ENCODE data around the gene GPBP1.
"Not testable (repeated sequence)": the region's sequence is repeated elsewhere in the genome, so short reads cannot be mapped to it uniquely, and the experiment has no call there.

The GPBP1 gene

DNA sequence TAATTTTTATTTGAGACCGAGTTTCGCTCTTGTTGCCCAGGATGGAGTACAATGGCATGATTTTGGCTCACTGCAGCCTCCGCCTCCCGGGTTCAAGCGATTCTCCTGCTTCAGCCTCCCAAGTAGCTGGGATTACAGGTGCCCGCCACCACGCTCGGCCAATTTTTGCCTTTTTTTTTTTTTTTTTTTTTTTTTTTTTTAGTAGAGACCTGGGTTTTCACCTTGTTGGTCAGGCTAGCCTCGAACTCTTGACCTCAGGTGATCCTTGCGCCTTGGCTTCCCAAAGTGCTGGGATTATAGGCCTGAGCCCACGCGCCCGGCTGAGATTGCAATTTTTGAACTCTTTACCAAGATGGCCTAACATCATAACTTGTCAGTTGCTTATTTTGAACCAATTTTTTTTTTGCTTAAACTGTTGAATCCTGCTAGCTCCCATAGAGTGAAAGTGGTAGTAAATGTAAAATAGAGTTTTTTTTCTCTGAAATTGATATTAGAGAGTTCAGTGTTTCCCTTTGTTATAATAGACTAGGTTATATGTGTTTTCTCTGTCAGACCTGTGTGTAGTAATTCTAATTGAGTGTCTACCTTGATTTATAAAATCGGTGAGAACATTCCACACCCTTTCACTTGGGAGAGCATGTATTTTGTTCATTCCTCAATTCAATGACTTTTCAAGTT lies 3.8 kb downstream of the GPBP1 start:
- no peak for DNase-seq

DNA sequence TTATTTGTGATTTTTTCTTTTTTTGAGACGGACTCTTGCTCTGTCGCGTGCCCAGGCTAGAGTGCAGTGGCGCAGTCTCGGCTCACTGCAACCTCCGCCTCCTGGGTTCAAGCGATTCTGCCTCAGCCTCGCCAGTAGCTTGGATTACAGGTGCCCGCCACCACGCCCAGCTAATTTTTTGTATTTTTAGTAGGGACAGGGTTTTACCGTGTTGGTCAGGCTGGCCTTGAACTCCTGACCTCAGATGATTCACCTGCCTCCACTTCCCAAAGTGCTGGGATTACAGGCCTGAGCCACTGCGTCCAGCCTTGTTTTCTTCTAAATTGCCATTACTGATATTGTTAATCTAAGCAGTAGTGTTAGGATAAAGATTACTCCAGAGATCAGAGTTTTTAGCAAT lies 4.4 kb downstream of the GPBP1 start:
- DNase-seq = not testable (repeated sequence)

DNA sequence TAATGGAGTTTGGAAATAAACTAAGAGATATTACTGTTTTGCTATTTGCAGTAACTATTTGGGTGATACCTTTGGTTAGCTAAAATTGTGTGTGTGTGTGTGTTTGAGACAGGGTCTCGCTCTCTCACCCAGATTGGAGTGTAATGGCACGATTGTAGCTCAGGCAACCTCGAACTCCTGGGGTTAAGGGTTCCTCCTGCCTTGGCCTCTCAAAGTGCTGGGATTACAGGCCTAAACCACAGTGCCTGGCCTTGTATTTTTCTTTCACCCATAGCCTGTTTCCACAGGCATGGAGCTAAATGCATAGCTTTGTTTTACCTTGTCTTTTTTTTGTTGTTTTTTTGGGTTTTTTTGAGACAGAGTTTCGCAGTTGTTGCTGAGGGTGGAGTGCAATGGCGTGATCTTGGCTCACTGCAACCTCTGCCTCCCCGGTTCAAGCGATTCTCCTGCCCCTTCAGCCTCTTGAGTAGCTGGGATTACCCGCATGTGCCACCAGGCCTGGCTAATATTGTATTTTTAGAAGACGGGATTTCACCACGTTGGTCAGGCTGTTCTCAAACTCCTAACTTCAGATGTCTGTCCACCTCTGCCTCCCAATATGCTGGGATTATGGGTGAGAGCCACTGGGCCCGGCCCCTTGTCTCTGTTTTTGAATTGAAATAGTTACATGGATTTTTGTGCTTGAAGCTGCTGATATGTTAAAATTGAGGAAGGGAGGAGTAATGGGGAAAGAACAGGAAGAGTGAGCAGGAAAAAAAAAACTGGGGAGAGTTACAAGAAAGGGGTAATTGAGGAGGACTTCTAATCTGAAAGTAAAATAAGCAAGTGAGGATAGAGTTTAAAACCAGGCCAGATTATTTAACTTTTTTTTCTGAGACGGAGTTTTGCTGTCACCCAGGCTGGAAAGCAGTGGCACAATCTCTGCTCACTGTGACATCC lies 5.7 kb downstream of the GPBP1 start:
- no peak for DNase-seq

DNA sequence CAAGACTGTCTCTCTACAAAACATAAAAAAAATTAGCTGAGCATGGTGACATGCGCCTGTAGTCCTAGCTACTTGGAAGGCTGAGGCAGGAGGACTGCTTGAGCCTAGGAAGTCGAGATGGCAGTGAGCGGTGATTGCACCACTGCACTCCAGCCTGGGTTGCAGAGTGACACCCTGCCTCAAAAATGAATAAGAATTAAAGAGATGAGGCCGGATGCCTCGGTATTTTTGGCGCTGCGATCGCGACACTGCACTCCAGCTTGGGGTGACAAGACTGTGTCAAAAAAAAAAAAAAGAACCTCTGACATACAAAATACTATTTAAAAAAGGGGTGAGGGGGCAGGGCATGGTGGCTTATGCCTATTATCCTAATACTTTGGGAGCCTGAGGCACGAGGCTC lies 7.3 kb downstream of the GPBP1 start:
- DNase-seq = no peak

DNA sequence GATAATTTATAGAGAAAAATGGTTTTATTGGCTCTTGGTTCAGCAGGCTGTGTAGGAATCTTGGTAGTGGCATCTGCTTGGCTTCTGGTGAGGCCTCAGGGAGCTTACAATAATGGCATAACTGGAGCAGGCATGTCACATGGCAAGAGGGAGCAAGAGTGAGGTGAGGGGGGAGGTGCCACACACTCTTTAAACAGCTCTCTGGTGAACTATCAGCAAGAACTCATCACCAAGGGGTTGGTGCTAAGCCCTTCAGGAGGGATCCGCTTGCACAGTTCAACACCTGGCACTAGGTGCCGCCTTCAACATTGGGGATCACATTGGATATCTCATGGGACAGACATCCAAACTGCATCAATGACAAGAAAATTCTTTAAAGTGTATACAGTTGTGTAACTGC lies 10.5 kb downstream of the GPBP1 start:
- DNase-seq = no peak

DNA sequence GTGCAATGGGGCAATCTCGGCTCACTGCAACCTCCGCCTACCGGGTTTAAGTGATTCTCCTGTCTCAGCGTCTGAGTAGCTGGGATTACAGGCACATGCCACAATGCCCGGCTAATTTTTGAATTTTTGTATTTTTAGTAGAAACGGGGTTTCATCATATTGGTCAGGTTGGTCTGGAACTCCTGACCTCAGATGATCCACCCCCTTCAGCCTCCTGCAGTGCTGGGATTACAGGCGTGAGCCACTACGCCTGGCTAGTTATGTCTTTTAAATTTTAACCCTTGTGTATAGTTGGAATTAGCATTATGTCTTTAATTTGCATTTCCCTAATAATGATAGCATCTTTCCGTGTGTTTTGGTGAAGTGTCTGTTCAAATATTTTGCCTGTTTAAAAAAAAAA lies 11.5 kb downstream of the GPBP1 start:
- no peak for DNase-seq

DNA sequence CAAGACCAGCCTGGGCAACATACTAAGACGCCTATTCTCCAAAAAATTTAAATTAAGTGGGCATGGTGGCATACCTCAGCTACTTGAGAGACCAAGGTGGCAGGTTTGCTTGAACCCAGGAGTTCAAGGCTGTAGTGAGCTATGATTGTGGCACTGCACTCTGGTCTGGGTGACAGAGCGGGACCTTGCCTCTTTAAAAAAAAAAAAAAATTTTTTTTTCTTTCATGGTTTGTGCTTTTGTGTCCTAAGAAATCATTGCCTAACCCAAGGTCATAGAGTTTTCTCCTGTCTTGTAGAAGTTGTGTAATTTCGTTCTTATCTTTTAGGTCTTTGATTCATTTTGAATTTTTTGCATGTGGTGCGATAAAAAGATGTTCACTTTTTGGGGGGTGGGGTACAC lies 12.3 kb downstream of the GPBP1 start:
- DNase-seq = no peak

DNA sequence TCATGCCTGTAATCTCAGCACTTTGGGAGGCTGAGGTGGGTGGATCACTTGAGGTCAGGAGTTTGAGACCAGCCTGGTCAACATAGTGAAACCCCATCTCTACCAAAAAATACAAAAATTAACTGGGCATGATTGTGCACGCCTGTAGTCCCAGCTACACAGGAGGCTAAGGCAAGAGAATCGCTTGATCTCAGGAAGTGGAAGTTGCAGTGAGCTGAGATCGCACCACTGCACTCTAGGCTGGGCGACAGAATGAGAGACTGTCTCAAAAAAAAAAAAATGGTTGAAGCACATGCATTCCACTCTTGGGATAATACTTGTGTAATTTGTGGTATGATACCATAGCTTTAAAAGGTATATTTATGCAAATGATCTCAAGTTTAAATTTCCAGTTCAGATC lies 14.1 kb downstream of the GPBP1 start:
- DNase-seq = not testable (repeated sequence)

DNA sequence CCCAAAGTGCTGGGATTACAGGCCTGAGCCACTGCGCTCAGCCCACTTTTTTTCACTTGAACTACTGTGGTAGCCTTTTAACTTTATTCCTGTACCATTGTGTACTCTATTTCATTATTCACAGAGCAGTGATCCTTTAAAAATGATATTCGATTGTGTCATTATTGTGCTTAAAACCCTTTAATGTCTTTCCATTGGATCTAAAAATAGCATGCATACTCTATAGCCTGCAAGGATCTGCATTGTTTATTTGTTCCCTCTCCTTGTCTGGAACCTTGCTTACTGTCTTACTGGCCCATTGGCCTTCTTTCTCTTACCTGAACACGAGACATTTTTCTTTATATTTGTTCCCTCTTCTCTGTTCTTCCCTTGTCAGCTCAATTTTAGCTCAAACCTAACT lies 15.7 kb downstream of the GPBP1 start:
- no peak for DNase-seq

DNA sequence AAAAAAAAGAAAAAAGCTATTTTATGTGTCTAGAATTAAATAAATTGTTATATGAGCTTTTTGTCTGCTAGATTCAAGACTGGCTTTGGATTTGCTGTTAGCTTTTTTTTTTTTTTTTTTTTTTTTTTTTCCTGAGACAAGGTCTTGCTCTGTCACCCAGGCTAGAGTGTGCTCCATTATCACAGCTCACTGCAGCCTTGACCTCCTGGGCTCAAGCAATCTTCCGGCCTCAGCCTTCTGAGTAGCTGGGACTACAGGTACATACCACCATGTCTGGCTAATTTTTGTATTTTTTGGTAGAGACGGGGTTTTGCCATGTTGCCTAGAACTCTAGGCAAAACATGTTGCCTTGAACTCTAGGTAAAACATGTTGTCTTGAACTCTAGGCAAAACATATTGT lies 16.7 kb downstream of the GPBP1 start:
- no peak for DNase-seq

DNA sequence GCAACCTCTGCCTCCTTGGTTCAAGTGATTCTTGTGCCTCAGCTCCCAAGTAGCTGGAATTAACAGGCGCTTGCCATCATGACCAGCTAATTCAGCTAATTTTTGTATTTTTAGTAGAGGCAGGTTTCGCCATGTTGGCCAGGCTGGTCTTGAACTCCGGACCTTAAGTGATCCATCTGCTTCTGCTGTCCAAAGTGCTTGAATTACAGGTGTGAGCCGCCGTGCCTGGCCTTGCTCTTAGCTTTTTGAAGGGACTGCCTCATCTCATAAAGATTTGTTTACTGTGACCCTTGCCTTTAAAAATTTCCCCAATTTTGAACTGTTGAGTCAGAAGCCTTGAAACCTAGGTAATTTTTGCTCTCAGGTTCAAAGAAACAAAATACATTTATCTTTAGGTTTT lies 17.3 kb downstream of the GPBP1 start:
- DNase-seq = no peak

DNA sequence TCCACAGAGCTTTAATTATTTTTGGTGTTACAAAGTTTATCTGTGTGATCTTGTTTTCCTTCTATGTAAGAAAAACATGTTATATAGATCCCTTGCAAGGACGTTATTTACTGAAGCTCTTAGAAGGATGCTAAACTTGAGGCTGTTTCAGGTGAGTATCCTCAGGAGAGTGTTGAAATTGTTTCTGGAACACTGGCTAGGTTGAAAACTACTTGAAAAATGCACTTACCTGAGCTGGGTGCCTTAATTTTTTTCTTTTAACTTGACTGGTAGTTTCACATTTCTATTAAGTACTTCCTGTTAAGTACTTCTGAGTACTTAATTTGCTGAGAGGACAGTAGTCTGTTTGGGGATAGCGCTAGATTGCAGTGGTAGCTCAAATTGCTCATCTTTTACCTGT lies 18.1 kb downstream of the GPBP1 start:
- DNase-seq = no peak

DNA sequence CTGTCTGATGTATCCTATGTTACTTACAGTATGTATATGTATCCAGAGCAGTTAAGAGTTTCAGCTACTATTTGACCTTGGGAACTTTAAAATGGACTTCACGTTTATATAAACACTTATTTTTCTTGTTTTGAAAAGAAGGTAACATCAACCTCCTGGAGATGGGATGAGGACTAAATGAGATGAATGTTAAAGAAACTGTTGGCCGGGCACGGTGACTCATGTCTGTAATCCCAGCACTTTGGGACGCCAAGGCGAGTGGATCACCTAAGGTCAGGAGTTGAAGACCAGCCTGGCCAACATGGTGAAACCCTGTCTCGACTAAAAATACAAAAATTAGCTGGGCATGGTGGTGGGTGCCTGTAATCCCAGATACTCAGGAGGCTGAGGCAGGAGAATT lies 19.0 kb downstream of the GPBP1 start:
- not testable (repeated sequence) for DNase-seq

DNA sequence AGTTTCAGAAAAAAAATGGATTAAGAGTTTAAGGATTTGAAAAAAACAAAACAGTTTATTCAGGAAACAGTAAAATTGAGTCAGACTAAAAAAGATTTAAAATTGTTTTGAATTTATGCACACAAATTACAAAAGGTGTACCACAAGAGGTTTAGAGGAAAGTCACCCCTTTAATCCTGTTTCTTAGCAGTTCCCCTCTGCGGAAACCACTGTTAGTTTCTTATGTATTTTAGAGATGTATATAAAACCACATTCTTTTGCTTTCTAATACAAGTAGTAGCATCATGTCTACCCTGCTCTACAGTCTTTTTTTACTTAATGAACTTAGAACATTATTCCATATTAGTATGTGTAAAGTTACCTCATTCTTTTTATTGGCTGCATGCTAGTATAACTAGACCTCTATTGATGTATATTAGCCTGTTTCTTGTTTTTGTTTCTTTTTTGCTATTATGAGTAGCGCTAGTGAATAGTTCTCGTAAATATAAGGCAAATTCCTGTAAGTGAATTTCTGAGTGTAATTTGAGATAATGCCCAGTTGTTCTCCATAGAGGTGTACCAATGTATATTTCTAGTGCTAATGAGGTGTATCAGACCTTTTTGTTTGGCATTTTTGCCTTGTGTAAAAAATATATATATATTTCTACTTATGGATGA lies 20.0 kb downstream of the GPBP1 start:
- no peak for DNase-seq

DNA sequence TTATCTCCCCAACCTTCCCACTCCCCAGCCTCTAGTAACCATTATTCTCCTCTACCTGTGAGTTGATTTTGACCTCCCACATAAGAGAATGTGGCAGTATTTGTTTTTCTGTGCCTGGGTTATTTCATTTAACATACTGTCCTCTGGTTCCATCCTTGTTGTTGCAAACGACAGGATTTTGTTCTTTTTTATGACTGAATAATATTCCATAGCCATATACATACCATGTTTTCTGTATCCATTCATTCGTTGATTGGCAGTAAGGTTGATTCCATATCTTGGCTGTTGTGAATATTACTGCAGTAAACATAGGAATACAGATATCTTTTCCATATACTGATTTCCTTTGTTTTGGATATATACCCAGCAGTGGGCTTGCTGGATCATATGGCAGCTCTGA lies 20.8 kb downstream of the GPBP1 start:
- no peak for DNase-seq

DNA sequence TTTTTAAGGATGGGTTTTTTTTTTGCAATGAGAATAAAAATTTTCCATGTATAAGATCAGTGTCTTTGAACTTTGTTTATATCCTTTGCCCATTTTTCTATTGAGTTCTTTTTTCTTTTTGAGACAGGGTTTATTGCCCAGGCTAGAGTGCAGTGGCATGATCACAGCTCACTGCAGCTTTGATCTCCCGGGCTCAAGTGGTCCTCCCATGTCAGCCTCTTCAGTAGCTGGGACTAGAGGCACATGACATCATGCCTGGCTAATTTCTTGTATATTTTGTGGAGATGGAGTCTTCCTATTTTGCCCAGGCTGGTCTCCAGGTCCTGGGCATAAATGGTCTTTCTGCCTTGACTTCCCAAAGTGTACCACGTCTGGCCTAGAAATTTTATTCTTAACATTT lies 21.2 kb downstream of the GPBP1 start:
- DNase-seq = no peak

DNA sequence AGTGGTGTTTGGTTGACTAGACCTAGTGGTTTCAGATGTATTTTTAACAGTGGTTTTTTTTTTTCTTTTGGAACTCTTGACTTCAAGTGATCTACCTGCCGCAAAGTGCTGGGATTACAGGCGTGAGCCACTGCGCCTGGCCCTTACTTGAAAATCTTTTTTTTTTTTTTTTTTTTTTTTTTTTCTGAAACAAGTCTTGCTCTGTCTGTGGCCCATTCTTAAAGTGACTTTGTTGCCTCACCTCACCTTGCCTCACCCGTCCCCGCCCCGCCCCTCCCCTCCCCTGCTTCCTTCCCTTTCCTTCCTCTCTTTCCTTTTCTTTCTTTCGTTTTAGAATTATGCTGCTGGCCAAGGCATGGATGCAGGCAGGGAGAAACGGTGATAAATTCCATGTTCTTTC lies 26.0 kb downstream of the GPBP1 start:
- DNase-seq = no peak

DNA sequence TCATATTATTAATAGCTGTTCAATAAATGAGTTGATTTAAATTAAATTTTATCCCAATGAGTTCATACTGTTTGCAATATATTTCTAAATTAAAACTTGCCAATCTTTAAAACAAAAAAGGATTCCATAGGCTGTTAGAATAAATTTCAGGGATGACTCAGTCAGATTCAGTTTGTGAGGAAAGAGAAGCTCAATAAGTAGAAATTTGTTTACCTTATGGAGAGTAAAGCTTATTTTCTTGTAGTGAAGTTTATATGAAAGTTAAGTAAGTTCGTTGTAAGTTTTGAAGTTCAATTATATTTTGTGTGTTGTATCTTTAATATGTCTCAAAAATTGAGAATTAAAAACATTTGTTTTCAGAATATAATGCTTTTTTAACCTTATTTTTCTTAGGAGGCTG lies 29.0 kb downstream of the GPBP1 start:
- DNase-seq = no peak

DNA sequence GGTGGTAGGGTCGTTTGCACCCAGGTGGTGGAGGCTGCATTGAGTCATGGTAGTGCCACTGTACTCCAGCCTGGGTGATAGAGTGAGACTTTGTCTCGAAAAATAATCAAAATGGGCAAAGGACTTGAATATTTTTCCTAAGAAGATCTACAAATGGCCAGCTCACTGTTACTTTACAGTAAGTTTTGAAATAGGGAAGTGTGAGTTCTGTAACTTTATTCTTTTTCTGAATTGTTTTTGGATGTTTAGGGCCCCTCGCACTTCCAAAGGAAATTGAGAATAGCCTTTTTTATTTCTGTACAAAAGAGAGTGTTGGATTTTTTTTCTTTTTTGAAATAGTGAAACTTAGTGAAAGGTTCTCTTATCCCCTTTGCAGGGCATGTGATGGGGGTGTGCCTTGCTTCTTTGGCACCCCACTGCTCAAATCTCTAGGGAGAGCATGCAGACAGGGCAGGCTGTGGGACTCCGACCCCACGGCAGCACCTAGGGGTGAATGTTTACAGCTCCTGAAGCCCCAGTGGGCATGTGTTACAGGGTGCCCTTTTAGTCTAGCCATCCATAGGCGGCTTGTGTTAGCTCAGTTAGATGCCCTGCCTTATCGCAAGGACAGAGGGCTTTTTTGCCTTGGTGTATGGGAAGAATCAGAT lies 33.3 kb downstream of the GPBP1 start:
- DNase-seq = no peak

DNA sequence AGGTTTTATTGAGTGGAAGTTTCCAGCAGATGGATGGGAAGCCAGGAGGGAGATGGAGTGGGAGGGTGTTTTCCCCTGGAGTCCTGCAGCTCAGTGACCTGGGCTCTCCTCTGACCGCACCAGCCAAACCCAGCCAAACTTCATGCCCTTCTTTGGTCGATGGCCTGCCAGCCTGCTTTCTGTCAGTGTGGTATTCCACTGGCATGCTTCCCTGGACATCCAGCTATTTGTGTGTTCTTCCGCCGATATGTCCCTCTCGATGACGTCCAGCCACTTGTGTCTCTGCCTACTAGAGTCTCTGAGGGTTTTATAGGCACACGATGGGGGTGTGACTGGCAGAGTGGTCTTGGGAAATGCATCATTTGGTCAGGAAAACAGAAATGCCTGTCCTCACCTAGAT lies 33.8 kb downstream of the GPBP1 start:
- no peak for DNase-seq

DNA sequence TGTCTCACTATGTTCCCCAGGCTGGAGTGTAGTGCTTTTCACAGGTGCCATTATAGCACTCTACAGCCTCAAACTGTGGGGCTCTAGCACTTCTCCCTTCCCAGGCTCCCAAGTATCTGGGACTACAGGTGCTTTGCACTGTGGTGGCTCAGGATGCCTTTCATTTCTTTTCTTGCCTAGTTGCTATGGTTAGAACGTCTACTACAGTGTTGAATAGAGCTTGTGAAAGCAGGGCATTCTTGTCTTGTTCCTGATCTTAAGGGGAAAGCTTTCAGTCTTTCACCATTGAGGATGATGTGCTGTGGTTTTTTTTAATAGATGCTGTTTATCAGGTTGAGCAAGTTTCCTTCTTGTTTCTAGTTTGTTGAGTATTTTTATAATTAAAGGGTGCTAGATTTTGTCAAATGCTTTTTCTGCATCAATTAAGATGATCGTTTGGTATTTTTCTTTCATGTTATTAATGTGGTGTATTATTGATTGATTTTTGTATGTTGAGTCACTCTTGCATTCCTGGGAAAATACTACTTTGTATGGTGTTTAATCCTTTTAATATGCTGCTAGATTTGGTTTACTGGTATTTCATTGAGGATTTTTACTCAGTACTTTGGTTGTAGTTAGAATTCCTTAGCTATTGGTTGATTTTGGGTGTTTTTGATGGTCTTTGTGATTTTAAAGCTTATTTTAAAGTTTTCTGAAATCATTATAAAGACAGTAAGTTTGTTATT lies 35.6 kb downstream of the GPBP1 start:
- DNase-seq = no peak

DNA sequence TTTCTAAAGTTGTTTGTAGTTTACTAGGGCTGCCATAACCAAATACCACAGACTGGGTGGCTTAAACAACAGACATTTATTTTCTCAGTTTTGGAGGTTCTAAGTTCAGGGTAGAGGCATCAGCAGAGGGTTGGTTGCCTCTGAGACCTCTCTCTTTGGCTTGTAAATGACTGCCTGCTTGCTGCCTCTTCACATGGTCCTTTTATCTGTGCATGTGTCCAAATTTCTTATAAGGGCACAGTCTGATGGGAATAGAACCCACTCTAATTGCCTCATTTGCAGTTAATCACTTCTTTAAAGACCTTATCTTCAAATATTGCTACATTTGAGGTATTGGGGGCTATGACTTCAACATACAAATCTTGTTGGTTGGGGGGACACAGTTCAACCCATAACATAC lies 36.8 kb downstream of the GPBP1 start:
- no peak for DNase-seq

DNA sequence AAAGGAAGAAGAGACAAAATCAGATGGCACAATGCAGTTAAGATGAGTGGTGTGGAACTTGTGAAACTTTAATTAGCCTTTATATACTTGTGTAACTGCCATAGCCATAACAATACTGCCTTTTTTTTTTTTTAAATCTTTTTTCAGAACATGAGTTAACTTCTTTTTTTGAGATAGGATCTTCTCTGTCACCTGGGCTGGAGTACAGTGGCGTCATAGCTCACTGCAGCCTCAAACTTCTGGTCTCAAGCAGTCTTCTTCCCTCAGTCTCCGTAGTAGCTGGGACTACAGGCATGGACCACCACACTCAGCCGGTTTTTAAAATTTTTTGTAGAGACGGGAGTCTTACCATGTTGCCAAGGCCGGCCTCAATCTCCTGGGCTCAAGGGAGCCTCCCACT lies 37.2 kb downstream of the GPBP1 start:
- DNase-seq = no peak

All from NCI-H1436 treated with DMSO at 0.1 percent for 48 hours (cell line).